Stimulated activated CD8-positive, alpha-beta memory T cell treated with anti-CD3 and anti-CD28 coated beads, Interleukin-7, amount 100 ng/mL, for 4 hours (primary cell): ENCODE data around the gene LRP1.

Experiments used
- DNase-seq, 2 donors: peaks; one replicate each; pipeline ENCODE4 v3.0.0-alpha.2; 2020; ENCODE audit warnings: low read depth in 2 of 2

The LRP1 gene

DNA sequence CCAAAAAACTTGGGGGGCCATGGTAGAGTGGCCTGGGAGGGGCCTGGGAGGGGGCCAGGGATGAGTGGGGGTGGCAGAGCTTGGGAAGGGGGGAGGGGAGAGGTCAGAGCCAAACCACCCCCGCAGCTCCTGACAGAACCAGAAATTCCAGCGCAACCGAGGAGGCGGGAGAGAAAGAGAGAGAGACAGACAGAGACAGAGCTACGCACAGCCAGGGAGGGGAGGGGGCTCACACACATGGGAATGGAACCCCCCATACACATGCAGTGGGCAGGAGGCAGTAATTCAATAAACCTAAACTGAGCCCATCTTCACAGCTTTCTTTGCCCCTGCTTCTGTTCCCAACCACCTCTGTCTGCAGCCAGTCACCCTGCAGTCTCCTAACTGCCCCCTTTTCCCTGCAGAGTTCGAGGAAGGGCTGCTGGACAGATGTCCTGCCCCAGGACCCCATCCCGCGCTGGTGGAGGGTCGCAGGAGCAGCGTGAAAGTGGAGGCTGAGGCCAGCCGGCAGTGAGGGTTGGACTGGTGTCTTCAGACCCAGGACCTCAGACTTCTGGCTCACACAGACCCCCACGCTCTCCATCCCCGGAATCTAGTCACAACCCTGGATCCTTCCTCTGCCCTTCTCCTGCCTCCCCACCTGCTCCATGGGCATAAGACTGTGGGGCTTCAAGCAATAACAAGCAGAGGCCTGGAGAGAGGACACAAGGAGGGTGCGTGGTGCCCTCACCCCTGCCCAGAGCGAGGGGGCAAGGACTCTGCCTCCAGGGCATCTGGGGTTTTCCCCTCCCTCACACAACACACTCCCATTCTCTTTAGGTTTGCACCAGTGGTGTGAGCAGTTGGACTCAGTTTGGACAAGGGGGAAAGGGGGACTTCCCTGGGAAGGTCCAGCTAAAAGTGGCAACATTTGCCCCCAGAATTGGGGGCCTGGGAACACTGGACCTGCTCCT, 33.8 kb upstream of the LRP1 start:
- DNase-seq = no peak

DNA sequence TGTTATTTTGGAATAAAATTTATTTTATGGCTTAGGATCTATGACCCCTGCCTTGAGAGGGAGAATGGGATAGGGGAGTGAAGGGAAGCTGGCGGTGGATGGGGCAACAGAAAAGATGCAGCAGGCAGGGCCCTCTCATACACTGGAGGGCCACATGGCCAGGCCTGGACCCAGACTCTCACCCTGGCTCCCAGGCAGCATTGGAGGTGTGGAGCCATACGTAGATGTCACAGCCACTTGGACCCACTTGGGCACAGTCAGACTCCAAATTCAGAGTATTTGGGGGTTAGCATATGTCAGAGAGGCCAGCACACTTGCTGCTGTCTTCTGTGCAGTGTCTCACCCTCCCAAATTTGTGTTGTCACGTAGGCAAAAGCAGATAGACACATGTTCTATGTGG, 32.8 kb upstream of the LRP1 start:
- no peak for DNase-seq

DNA sequence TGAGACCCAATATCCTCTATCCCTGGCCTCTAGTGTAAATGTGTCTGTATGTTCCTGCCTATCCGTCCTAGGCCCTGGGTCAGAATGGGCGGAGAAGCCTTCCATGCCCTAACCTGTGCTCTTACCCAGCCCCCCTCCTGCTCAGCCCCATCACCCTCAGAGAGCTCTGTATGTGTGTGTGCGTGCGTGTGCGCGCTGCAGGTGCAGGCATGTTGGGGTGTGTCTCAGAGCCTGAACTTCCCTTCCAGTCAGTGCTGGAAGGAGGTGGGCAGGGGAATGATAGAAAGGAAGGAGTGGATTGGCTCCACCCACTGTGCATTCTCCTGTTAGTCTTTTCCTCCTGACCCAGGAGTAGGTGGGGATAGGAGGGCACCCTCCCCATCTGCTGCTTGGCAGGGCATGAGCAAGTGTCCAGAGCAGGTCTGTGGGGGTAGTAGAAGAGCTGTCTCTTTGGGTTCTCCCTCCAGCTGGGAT, 32.1 kb upstream of the LRP1 start:
- no peak for DNase-seq

DNA sequence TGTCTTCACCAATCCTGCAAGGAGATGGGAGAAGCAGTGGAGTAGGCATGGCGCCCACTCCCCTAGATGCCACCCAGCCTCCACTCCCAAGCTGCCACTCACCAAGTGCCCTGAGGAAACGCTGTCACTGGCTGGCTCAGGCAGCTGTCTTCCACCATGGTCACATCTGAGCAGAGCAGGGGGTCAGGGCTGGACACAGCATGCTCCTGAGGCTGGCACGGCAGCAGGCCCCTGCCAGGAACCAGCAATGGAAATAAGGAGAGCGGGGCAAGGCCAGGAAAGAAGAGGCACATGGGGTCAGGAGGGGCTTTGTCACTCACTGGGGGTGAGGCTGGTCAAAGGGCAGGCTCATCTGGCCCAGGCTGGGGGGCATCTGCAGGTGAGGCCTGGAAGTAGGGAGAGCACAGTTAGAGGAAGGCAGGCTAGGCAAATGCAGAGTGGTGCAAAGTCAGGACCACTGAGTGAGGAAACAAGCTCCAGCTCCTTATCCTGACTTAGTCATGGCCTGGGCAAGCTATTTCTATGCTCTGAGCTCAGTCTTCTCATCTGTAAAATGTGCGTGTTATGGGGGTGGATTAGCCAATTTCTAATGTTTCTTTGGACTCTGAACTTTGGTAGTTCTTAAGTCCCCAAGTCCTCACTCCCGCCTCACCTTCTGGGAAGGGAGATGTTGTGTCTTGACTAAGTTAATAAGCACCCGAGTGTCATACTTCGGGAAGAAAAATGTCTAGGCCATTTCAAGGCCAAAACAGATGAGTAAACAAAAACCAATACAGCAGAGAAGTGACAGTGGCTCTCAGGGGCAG, 31.3 kb upstream of the LRP1 start:
- DNase-seq = no peak

DNA sequence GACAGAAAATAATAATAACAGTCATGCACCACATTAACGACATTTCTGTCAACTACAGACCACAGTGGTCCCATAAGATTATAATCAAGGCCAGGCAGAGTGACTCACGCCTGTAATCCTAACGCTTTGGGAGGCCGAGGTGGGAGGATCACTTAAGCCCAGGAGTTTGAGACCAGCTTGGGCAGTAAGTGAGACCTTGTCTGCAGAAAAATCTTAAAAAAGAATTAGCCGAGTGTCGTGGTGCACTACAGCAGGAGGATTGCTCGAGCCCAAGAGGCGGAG, 30.8 kb upstream of the LRP1 start:
- DNase-seq = no peak

DNA sequence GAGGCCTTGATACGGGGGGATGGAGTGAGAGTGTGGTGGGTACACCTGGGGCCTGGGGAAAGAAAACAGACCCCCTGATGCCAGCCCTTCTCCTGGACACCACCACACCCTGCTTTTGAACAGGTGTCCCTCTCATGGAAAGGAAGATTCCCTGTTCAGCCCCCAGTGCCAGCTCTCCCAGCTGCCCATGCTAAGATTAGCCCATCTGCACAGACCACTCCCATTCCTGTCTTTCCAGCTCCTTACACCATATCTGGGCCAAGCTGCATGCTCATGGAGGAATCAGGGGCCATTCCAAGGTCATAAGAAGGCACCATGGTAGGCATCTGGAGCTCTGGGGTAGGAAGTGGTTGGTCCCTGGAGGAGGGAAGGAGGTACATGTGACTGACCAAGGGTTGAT, 29.7 kb upstream of the LRP1 start:
- DNase-seq = no peak

DNA sequence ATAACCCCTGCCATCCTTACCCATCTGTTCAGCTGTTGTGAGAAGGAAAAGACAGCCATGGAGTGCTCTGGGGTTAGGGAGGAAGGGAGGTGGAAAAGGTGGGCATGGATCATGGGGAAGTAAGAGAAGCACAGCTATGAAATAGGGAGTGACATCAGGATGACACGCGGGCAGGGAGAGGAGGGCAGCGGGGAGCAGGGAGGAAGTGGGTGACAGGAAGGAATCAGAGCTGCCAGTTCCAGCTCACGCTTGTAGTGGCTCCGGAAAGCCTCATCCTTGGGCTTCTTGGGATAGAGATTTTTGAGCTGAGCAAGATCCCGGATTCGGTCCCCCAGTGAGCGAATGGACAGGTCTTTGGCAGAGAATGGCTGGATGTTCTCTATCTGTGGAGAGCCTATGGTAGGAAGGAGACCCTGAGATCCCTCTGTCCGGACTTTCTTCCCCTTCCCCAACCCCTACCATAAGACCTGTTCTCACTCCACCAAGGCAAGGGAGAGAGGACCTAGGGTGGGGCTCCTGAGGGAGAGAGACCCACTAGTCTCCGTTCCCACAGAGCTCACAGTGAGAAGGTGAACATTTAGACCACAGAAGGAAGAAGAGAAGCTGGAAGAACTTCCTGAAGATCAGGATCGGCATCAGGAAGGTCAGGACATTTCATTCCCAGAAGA, 29.1 kb upstream of the LRP1 start:
- DNase-seq = no peak

DNA sequence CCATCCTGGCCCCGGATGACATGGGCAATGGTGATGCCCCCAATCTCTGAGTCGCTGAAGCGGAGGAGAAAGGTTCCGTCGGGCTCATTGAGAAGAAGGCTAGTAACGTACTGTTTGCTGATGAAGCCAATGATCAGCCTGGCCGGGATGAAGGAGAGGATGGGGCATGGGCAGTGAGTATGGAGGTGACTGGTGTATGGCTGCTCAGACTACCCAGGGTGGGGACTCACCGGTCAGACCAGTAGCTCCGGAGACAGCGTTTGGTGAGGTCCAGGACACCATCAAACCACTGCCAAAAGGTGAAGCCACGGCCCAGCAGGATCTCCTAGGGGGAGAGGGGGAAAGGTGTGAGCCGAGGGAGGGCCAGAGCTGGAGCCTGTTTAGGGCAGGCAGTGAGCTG, 28.5 kb upstream of the LRP1 start:
- DNase-seq = no peak

DNA sequence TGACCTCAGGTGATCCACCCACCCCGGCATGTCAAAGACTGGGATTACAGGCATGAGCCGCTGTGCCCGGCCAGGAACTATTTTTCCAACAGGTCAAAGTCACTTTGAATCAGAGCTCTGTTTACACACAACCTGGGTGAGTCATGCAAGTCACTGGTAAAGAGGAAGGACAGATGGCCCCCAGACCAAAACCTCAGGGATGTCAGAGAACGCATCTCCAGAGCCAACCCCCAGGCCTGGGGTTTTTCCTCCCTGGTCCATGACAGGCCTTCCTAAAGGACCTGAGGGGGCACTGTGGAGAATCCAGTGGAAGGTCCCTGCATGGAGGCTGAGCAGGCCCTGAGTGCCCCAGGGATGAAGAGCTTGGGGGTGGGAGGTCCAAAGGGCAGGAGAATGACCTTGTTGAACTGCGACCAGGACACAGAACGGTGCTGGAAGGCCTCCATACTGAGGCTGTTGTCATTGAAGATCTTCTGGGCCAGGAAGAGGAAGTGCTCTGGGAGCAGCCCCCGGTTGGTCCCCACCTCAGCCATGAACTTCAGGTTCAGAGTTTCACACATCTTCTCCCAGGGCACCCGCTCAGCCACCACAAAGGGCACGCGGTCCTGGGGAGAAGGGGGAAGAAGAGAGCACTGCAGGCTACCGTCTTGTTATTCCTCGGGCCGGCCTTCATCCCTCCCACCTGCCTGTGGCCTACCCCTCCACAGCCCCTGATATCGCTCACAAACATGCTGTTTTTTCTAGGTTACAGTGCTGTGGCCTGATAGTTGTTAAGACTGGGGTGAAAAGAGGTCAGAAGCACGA, 26.2 kb upstream of the LRP1 start:
- DNase-seq = no peak

DNA sequence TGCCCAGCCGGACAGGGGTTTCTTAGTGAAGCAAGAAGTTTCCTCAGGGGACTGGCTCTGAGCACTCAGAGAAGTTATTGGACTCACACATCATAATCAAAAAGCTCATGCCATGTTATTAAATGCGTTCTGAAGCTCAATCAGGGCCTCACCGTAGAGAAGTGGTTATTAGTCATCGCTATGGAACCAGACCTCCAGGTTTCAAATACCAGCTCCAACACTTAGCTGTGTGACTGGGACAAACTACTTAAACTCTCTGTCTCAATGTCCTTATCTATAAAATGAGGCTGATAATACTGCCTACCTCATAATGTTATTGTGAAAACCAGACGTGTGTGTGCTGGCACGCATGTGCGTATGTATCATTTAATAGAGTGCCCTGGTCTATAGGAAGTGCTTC, 24.4 kb upstream of the LRP1 start:
- no peak for DNase-seq

DNA sequence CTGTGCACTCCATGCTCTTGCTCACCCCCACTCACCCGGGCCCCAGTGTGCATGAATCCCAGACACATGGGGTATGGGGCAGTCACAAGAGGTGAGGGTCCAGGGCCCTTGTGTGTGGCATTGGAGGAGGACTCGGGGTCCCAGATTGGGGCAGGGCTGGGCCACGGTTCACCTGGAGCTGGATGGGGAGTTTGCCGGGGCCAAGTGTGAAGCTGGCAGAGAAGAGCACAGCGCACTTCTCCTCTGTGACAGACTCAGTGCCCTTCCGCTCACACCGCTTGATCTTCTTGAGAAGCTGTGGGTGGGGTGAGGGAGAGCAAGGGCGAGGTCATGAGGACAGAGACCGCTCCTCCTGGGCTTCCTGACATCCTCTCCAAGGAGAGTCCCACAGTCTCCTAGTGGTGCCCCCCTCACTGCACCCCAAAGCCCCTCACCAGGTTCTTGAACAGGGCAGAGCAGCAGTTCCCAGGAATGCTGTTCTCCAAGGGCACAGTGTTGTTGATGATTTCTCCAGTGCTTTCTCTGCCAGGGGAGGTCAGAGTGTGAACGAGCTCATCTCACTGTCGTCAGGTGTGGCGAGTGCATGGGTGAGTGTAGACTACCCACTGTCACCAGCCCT, 23.9 kb upstream of the LRP1 start:
- no peak for DNase-seq

DNA sequence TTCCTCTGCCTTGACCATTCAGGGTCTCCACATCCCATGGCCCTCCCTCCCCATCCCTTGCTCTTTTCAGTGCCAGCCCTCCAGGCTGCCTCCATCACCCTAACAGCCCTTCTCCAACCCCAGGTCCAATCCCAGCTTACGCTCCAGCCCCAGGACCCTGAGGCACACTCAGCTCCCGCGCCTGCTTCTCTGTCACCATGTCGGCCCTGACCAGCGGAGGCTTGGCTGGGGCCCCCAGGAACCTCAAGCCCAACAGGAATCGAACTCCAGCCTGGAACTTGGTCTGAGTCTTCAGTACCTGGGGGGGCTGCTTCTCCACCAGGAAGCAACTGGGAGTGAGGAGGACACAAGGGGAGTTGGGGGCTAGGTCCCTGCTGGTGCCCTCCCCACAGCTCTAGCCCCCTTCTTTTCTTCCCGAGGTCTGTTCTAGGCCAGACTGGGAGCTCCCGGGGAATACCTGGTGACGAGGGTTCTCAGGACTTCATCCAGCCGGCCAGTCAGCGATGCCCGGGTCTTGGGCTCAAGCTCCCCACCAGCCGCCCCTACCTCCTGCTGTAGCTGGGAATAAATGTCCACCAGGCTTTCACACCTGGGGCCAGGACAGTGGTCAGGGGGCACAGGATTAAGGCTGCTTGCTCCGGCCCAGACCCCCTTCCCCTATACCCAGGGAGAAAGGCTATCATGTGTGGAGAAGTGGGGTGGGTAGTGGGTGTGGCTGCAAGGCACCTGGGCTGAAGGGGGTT, 23.1 kb upstream of the LRP1 start:
- no peak for DNase-seq

DNA sequence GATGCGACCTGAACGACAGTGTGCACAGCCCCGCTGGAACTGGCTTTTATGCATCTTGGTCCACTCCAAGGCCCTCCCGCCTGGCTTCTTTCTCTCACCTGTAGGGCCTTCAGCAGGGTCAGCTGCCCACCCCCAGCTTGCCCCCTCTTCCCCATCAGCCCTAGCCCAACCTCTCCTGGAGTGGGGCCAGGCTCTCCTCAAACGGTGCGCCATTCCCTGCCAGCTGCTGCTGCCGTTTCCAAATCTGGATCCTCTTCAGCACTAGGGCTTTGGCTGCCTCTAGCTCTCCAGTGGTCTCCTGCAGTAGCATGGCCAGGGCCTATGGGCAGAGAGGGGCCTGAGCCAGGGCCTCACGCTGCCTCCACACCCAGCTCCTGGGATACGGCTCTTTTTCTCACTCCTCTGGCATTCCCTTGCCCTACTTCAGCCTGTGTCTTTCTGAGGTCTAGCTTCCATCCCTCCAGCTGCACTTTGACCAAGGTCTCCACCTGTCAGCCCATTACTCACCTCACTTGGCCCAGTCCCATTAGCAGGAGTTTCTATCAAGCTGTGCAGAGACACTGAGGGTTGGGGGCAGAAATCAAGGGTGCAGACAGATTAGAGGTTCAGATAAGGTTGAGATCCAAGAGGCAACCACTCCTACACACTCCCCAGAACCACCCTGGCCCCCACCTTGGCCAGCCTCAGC, 22.1 kb upstream of the LRP1 start:
- DNase-seq = no peak

DNA sequence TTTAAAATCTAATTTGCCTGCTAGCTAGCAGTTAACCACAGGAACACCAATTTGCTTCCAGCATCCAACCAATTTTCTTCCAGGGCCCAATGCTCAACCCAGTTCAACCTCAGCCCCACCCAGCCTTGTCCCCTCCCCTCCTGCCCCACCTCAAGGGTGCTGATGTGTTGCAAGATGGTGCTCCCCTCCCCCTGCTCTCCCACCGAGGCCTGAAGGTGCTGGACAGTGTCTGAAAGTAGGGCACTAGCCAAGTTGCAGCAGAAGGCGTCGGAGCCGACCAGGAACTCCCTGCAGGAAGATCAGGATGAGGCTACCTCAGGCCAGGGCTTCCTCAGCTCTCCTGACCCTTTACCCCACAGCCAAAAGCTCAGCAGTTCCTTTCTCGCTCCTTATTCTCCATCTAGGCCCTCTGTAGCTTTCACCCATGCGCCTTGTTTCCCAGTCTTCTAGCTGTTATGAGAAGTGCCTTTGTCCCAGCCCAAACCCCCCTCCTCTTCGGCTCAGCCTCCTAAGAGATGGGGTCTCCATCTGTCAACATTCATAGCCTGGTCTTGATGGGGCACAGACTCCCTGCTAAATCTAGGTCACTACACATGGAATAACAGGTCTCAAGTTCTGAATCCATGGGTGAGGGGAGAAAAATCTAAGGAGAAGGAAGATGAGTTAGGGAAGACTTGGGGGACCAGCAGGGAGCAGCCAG, 20.7 kb upstream of the LRP1 start:
- DNase-seq = no peak

DNA sequence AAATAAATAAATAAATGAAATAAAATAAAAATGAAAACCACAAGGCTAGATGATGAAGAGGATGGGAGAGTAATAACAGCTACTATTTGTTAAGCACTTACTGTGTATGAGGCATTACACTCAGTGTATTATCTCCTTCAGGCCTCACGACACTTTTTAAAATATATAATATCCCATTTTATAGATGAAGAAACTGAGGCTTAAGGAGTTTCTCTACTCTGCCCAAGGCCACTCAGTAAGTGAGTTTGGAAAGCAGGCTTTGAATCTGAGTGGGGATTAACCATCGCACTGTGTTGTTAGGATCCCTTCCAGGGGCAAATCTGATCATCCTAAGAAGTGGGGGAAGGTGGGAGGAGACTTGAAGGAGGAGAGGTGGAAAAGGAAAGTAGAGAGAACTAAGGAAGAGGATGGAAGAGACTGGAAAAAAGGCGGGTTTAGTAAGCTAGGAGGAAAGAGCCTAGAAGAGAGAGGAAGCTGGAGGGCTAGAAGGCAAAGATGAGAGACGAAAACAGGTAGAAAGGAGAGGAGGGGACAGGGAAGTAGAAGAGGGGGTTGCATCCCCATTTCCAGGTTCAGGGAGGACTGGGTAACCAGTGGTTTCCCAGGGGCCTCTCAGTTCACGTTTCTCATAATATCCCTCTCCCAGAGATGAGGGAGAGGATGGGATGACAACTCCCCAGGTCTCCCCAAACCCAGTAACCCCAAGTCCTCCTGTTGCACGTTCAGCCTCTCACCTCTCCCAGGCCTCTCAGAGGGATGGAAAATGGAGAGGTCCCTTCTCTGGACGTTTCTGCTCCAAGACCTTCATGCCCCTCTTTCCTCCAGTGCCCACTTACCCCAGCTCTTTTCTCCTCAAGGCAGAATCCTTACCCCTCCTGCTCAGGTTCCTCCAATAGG, 18.8 kb upstream of the LRP1 start:
- no peak for DNase-seq

DNA sequence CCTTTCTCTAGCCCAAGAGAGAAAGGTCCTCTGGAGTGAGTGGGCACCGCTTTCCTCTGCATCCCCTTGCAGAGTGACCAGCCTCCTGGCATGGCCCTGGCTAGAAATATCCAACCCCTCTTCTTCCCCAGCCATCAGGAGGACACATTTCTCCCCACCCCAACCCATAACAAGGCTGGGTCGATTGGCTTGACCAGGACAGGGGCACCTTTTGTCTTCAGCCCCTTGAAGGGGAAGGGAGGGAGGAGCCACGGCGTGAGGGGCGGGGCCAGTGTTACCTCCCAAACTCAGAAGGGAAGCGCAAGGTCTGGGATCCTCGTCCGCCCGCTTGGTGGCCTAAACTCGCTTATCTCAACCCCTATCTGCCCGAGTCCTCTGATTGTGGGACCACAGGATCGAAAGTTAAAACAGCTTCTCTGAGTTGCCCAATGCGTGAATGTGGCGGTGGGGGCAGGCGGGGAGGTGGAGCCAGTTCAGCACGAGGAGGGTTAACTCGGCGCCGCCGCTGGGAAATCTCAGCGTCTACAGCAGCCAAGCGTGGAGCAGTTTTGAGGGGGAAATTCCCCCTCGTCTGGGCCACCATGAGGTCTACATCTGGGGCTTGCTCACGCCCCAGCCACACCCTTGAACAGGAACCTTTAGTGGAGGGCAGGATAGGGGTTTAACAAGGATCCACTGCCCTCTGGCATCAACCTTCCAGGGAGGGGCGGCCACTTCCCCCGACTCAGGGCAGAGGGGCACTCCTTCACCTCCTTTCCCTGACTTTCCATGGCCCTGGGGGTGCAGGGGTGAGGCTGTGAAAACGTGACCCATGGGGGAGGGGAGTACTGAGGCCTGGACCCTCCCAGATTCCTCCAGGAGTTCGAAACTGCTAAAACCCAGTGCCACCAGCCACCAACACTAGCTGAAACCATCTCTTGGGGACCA, 17.9 kb upstream of the LRP1 start:
- peak; percentile 63 to 73 for DNase-seq
